Adipocyte (in vitro differentiated cells): ENCODE results near the gene CCNI.
"Not testable (repeated sequence)": the region's sequence is repeated elsewhere in the genome, so short reads cannot be mapped to it uniquely, and the experiment has no call there.

Source experiments
- DNase-seq: peaks from one replicate; pipeline ENCODE4 v3.0.0-alpha.2; 2015; ENCODE audit warnings: low read depth
- H3K27me3 ChIP-seq: replicated peaks from 2 replicates; pipeline ENCODE4 v1.7.0; 2013; ENCODE audit warnings: mild to moderate bottlenecking, low read length, moderate library complexity; ENCODE audit not compliant: control insufficient read depth, insufficient read depth
- H3K36me3 ChIP-seq: 2 replicates; pipeline ENCODE4 v1.7.0; 2013; ENCODE audit warnings: low read length, mild to moderate bottlenecking, moderate library complexity; ENCODE audit not compliant: control insufficient read depth, insufficient read depth, severe bottlenecking
- H3K4me1 ChIP-seq: 2 replicates; pipeline ENCODE4 v1.7.0; 2013; ENCODE audit warnings: mild to moderate bottlenecking, low read length, moderate library complexity; ENCODE audit not compliant: control insufficient read depth, insufficient read depth
- H3K4me3 ChIP-seq: 2 replicates; pipeline ENCODE4 v1.7.0; 2013; ENCODE audit warnings: mild to moderate bottlenecking, low read length, moderate library complexity
- H3K9ac ChIP-seq: 2 replicates; pipeline ENCODE4 v1.7.0; 2013; ENCODE audit warnings: mild to moderate bottlenecking, low read length, moderate library complexity
- H3K9me3 ChIP-seq: 2 replicates; pipeline ENCODE4 v1.7.0; 2013; ENCODE audit warnings: mild to moderate bottlenecking, low read length, moderate library complexity; ENCODE audit not compliant: control insufficient read depth

The CCNI gene

GRCh38 chr4:77100234-77100633 lies 24.4 kb upstream of the CCNI start:
- H3K36me3 ChIP-seq = no peaks in the 10 kb centered on the region
- no peak overlapping the region for H3K9ac ChIP-seq
- no peak for DNase-seq
- H3K27me3 ChIP-seq = no peaks in the 10 kb centered on the region
- no peak overlapping the region for H3K4me3 ChIP-seq
- no peaks in the 10 kb centered on the region for H3K9me3 ChIP-seq
- H3K4me1 ChIP-seq = peaks cover 21% of the 10 kb centered on the region

GRCh38 chr4:77097611-77098010 lies 21.8 kb upstream of the CCNI start:
- Histone ChIP-seq H3K27me3 (no peaks in the 10 kb centered on the region), H3K36me3 (no peaks in the 10 kb centered on the region), H3K4me3 (no peak overlapping the region), H3K9me3 (no peaks in the 10 kb centered on the region), H3K4me1 (peaks cover 9% of the 10 kb centered on the region), H3K9ac (no peak overlapping the region)
- DNase-seq = no peak

- Histone ChIP-seq H3K9ac (no peak overlapping the region), H3K4me3 (no peak overlapping the region), H3K27me3 (no peaks in the 10 kb centered on the region), H3K36me3 (no peaks in the 10 kb centered on the region), H3K9me3 (no peaks in the 10 kb centered on the region), H3K4me1 (peaks cover 9% of the 10 kb centered on the region)
- peak; percentile 84 for DNase-seq
Observed at GRCh38 chr4:77095101-77095821, 19.5 kb upstream of the CCNI start.

GRCh38 chr4:77094496-77094895 lies 18.7 kb upstream of the CCNI start:
- Histone ChIP-seq H3K9ac (no peak overlapping the region), H3K4me1 (peaks cover 9% of the 10 kb centered on the region), H3K27me3 (no peaks in the 10 kb centered on the region), H3K9me3 (no peaks in the 10 kb centered on the region), H3K36me3 (no peaks in the 10 kb centered on the region), H3K4me3 (no peak overlapping the region)
- DNase-seq = no peak

- Histone ChIP-seq H3K36me3 (no peaks in the 10 kb centered on the region), H3K27me3 (no peaks in the 10 kb centered on the region), H3K9me3 (no peaks in the 10 kb centered on the region), H3K4me3 (no peak overlapping the region), H3K9ac (no peak overlapping the region), H3K4me1 (peaks cover 9% of the 10 kb centered on the region)
- no peak for DNase-seq
Observed at GRCh38 chr4:77093401-77093800, 17.6 kb upstream of the CCNI start.

GRCh38 chr4:77092975-77093374 lies 17.2 kb upstream of the CCNI start:
- H3K36me3 ChIP-seq = no peaks in the 10 kb centered on the region
- no peak for DNase-seq
- peaks cover 9% of the 10 kb centered on the region for H3K4me1 ChIP-seq
- H3K9ac ChIP-seq = no peak overlapping the region
- H3K4me3 ChIP-seq = no peak overlapping the region
- no peaks in the 10 kb centered on the region for H3K27me3 ChIP-seq
- no peaks in the 10 kb centered on the region for H3K9me3 ChIP-seq

- Histone ChIP-seq H3K4me3 (no peak overlapping the region), H3K9me3 (no peaks in the 10 kb centered on the region), H3K4me1 (no peaks in the 10 kb centered on the region), H3K27me3 (no peaks in the 10 kb centered on the region), H3K36me3 (no peaks in the 10 kb centered on the region), H3K9ac (no peak overlapping the region)
- DNase-seq = no peak
Observed at GRCh38 chr4:77089866-77090265, 14.1 kb upstream of the CCNI start.

- not testable (repeated sequence) for H3K9me3 ChIP-seq, H3K27me3 ChIP-seq, H3K4me3 ChIP-seq, H3K36me3 ChIP-seq, DNase-seq, H3K9ac ChIP-seq
- H3K4me1 ChIP-seq = peaks cover 13% of the 10 kb centered on the region
Observed at GRCh38 chr4:77087027-77087426, 11.2 kb upstream of the CCNI start.

- H3K4me1 ChIP-seq = peaks cover 13% of the 10 kb centered on the region
Observed at GRCh38 chr4:77084019-77084639, 8.3 kb upstream of the CCNI start.

GRCh38 chr4:77082886-77083608 lies 7.3 kb upstream of the CCNI start:
- Histone ChIP-seq H3K9me3 (no peaks in the 10 kb centered on the region), H3K4me3 (no peak overlapping the region), H3K4me1 (peaks cover 13% of the 10 kb centered on the region), H3K36me3 (no peaks in the 10 kb centered on the region), H3K27me3 (no peaks in the 10 kb centered on the region), H3K9ac (no peak overlapping the region)
- no peak for DNase-seq

More at GRCh38 chr4:77084019-77084639, 8.3 kb upstream of the CCNI start:
- Histone ChIP-seq H3K27me3 (no peaks in the 10 kb centered on the region), H3K36me3 (no peaks in the 10 kb centered on the region), H3K4me3 (no peak overlapping the region), H3K9me3 (no peaks in the 10 kb centered on the region), H3K9ac (no peak overlapping the region)
- DNase-seq = no peak

GRCh38 chr4:77080806-77081205 lies 5.0 kb upstream of the CCNI start:
- DNase-seq = not testable (repeated sequence)

More at GRCh38 chr4:77080806-77081205, 5.0 kb upstream of the CCNI start:
- H3K4me1 ChIP-seq = peaks cover 24% of the 10 kb centered on the region
- H3K4me3 ChIP-seq, H3K9ac ChIP-seq, H3K27me3 ChIP-seq, H3K36me3 ChIP-seq, H3K9me3 ChIP-seq: not testable (repeated sequence)
